Natural killer cell (primary cell): Measurements from ENCODE around the gene PITPNM3. TPM values are rescaled to one million over a fixed set of nuclear protein-coding genes. Genes with fewer than 3 reads are reported as not detected.

Source experiments
- ATAC-seq, 3 donors: fragments of 150-1000 bp in 2 of 3; fragments of 200-7000 bp in 1 of 3; cut with Tn5 transposase; 1 replicate in 1 of 3; 2 replicates in 2 of 3; pipeline ENCODE4 v1.10.0; 2021; ENCODE audit warnings: mild to moderate bottlenecking in 2 of 3, moderate library complexity in 2 of 3
- DNase-seq, 2 donors: peaks; one replicate each; pipeline versions ENCODE4 v3.0.0 to v3.0.0-alpha.2; 2013 to 2021; ENCODE audit warnings: mixed read lengths in 1 of 2
- H3K27ac ChIP-seq: one replicate; pipeline ENCODE4 v1.5.1; 2013; ENCODE audit warnings: mild to moderate bottlenecking, low read length
- H3K27me3 ChIP-seq: one replicate; pipeline ENCODE4 v1.6.1; 2013; ENCODE audit warnings: low read length; ENCODE audit not compliant: control insufficient read depth, insufficient read depth
- H3K36me3 ChIP-seq: one replicate; pipeline ENCODE4 v1.6.1; 2013; ENCODE audit warnings: low read length; ENCODE audit not compliant: control insufficient read depth, insufficient read depth
- H3K4me1 ChIP-seq: one replicate; pipeline ENCODE4 v1.6.1; 2013; ENCODE audit warnings: low read length; ENCODE audit not compliant: control insufficient read depth, insufficient read depth
- H3K4me3 ChIP-seq: one replicate; pipeline ENCODE4 v1.5.1; 2013; ENCODE audit warnings: low read length
- H3K9me3 ChIP-seq: one replicate; pipeline ENCODE4 v1.6.1; 2013; ENCODE audit warnings: low read length; ENCODE audit not compliant: control insufficient read depth, insufficient read depth
- H3K27ac Mint-ChIP-seq, 2 donors: one replicate each; pipeline ENCODE4 v1.8.0; 2022; ENCODE audit warnings: mild to moderate bottlenecking in 2 of 2, mixed read lengths in 2 of 2, moderate library complexity in 1 of 2
- H3K27me3 Mint-ChIP-seq, 2 donors: one replicate each; pipeline ENCODE4 v1.8.0; 2022; ENCODE audit warnings: low read depth in 2 of 2, mixed read lengths in 2 of 2
- H3K36me3 Mint-ChIP-seq: one replicate; pipeline ENCODE4 v1.8.0; 2022; ENCODE audit warnings: mixed read lengths
- H3K4me1 Mint-ChIP-seq, 2 donors: one replicate each; pipeline ENCODE4 v1.8.0; 2022; ENCODE audit warnings: mixed read lengths in 2 of 2
- H3K4me3 Mint-ChIP-seq: one replicate; pipeline ENCODE4 v1.8.0; 2022; ENCODE audit warnings: mild to moderate bottlenecking, moderate library complexity, mixed read lengths
- H3K9me3 Mint-ChIP-seq, 2 donors: one replicate each; pipeline ENCODE4 v1.8.0; 2022; ENCODE audit warnings: mixed read lengths in 2 of 2
- CTCF ChIP-seq: fragments of 200-600 bp; IDR thresholded peaks from one replicate; pipeline ENCODE4 v1.8.0; 2022; ENCODE audit warnings: antibody characterized with exemption
- WGBS: methylation state at CpG from one replicate; pipeline ENCODE4 v1.1.7; 2013; ENCODE audit warnings: missing lambda C conversion rate; ENCODE audit not compliant: insufficient coverage; 5-methylcytosine and 5-hydroxymethylcytosine counted together
- intact Hi-C: fragments of 100-400 bp; cut with micrococcal nuclease; formaldehyde crosslinking; loops from one replicate; pipeline ENCODE4 v1.14.2; 2022
- total RNA-seq, 4 donors: library from RNA; stranded (reverse); fragments of 120-200 nt in 1 of 4; gene quantifications; one replicate each; pipeline versions ENCODE4 v1.2.3 to v1.2.4, GENCODE V29; 2013 to 2022

PITPNM3 gene
- total RNA-seq, 3 donors from 2014 or later (not counting 1 experiment from before 2014, with no cell fraction given) = 0.42 to 0.75 (median 0.50) TPM

GRCh38 chr17:6505425-6506142 lies 50.8 kb downstream of the PITPNM3 start:
- DNase-seq (no peak), ATAC-seq (no peak)
- Mint-ChIP-seq H3K36me3 (no peaks in the 10 kb centered on the region), H3K27ac (no peak overlapping the region), H3K9me3 (no peaks in the 10 kb centered on the region), H3K27me3 (peaks cover 0 to 7% of the 10 kb centered on the region in 2 donors), H3K4me1 (no peaks in the 10 kb centered on the region), H3K4me3 (no peak overlapping the region)
- intact Hi-C loops = no loop called here
- 93% methylated on average over 12 of the region's 12 CpGs for WGBS
- H3K27ac ChIP-seq = no peak overlapping the region
- no peaks in the 10 kb centered on the region for H3K36me3 ChIP-seq
- TF ChIP-seq CTCF = no peak
- no peak overlapping the region for H3K4me3 ChIP-seq
- no peaks in the 10 kb centered on the region for H3K4me1 ChIP-seq
- no peaks in the 10 kb centered on the region for H3K9me3 ChIP-seq
- H3K27me3 ChIP-seq = no peaks in the 10 kb centered on the region

DNA sequence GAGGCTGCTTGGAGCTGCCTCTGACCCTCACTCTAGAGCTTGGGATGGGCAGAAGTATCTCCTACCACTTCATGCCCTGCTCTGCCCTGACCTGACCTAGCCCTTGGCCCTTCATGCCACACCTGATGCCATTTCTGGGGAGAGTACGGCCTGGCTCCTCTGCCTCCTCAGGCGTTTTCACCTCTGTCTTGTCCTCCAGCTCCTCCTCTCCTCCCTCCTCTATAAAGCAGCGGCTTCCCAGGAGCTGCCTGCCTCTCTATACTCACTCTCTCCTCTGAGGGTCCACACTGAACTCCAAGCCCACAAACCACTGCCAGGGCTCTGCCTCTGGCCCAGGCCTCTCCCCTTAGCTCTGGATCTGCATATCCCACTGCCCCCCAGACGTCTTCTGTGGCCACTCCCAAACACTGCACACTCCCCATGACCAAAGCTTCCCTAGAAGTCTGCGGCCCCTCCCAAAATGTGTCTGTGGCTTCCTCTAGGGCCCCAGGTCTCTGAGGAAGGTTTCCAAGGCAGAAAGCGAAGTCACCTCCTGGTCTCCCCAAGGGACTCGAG lies 52.6 kb downstream of the PITPNM3 start:
- no peak overlapping the region for H3K27ac Mint-ChIP-seq
- peaks cover 0 to 7% of the 10 kb centered on the region in 2 donors for H3K27me3 Mint-ChIP-seq
- DNase-seq = no peak
- intact Hi-C loops = no loop called here
- Histone ChIP-seq H3K27me3 (no peaks in the 10 kb centered on the region), H3K9me3 (no peaks in the 10 kb centered on the region), H3K4me1 (no peaks in the 10 kb centered on the region), H3K27ac (no peak overlapping the region), H3K36me3 (no peaks in the 10 kb centered on the region), H3K4me3 (no peak overlapping the region)
- TF ChIP-seq CTCF = no peak
- H3K36me3 Mint-ChIP-seq = no peaks in the 10 kb centered on the region
- no peaks in the 10 kb centered on the region for H3K9me3 Mint-ChIP-seq
- H3K4me3 Mint-ChIP-seq = no peak overlapping the region
- H3K4me1 Mint-ChIP-seq = no peaks in the 10 kb centered on the region
- WGBS = 76% methylated on average over 7 of the region's 7 CpGs
- no peak for ATAC-seq

DNA sequence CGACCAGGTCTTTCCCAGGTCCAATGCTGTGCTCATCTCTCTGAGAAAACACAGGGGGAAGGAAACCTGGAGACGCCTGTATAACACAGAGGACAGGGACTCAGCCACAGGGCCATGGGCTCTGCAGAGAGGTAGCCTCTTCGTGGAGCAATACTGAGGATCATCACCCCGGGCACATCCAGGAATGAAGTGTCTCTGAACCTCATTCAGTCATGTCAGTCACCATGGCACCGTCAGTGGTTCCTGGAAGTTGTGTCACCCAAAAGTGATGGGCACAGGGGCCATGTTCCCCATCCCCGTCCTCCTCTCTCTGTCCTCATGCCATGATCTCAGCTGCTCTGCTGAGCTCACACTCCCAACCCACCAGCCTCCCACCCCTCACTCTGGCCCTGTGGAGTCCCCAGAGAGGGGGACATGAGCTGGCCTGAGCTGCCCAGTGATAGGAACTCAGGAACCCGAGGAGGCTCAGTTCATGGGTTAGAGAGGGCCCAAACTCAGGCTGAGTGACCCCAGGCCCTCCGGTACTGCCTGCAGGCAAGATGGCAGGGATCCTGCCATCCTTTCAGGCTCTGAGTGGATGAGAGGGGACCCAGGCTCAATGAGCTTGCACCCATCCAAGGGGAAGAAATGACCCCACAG lies 53.4 kb downstream of the PITPNM3 start:
- H3K27ac Mint-ChIP-seq = no peak overlapping the region
- TF ChIP-seq CTCF = no peak
- H3K9me3 Mint-ChIP-seq = no peaks in the 10 kb centered on the region
- H3K27ac ChIP-seq = no peak overlapping the region
- intact Hi-C loops = no loop called here
- H3K4me3 ChIP-seq = no peak overlapping the region
- no peak overlapping the region for H3K4me3 Mint-ChIP-seq
- 87% methylated on average over 8 of the region's 8 CpGs for WGBS
- H3K36me3 Mint-ChIP-seq = no peaks in the 10 kb centered on the region
- H3K9me3 ChIP-seq = no peaks in the 10 kb centered on the region
- H3K4me1 ChIP-seq = no peaks in the 10 kb centered on the region
- no peaks in the 10 kb centered on the region for H3K27me3 ChIP-seq
- no peaks in the 10 kb centered on the region for H3K36me3 ChIP-seq
- H3K4me1 Mint-ChIP-seq = no peaks in the 10 kb centered on the region
- H3K27me3 Mint-ChIP-seq = peaks cover 6 to 11% of the 10 kb centered on the region in 2 donors
- ATAC-seq (no peak), DNase-seq (no peak)
